H9 (cell line): ENCODE results near the gene RABGAP1L. TPM values are rescaled to one million over a fixed set of nuclear protein-coding genes. Genes with fewer than 3 reads are reported as not detected.
A peak's percentile ranks its signal among the peaks of the same experiment; 100 is the strongest.

Experiments used
- DNase-seq: peaks from one replicate; pipeline ENCODE4 v3.0.0-alpha.2; 2017
- H2AFZ ChIP-seq: one replicate; pipeline ENCODE4 v1.6.1; 2013; ENCODE audit warnings: mild to moderate bottlenecking, low read length, control low read depth, moderate library complexity
- H2AK5ac ChIP-seq: 2 replicates; pipeline ENCODE4 v1.6.1; 2013; ENCODE audit warnings: low read length, control low read depth, mixed read lengths; ENCODE audit not compliant: insufficient read length
- H2BK120ac ChIP-seq: one replicate; pipeline ENCODE4 v1.6.1; 2013; ENCODE audit warnings: low read depth, mild to moderate bottlenecking, low read length, control low read depth, inconsistent platforms; ENCODE audit not compliant: poor library complexity, severe bottlenecking
- H2BK12ac ChIP-seq: 2 replicates; pipeline ENCODE4 v1.6.1; 2013; ENCODE audit warnings: low read length, control low read depth, mixed read lengths, low read depth; ENCODE audit not compliant: insufficient read length
- H2BK15ac ChIP-seq: 2 replicates; pipeline ENCODE4 v1.6.1; 2013; ENCODE audit warnings: low read depth, low read length, control low read depth
- H2BK20ac ChIP-seq: one replicate; pipeline ENCODE4 v1.6.1; 2013; ENCODE audit warnings: low read depth, mild to moderate bottlenecking, low read length, control low read depth, inconsistent platforms; ENCODE audit not compliant: poor library complexity, severe bottlenecking
- H2BK5ac ChIP-seq: 2 replicates; pipeline ENCODE4 v1.6.1; 2013; ENCODE audit warnings: low read length, control low read depth, mixed read lengths; ENCODE audit not compliant: insufficient read length
- H3K14ac ChIP-seq: 2 replicates; pipeline ENCODE4 v1.6.1; 2013; ENCODE audit warnings: low read length, control low read depth; ENCODE audit not compliant: insufficient read depth
- H3K18ac ChIP-seq: 2 replicates; pipeline ENCODE4 v1.6.1; 2013; ENCODE audit warnings: low read depth, mild to moderate bottlenecking, mixed read lengths, low read length, control low read depth; ENCODE audit not compliant: insufficient read length
- H3K23ac ChIP-seq: 2 replicates; pipeline ENCODE4 v1.6.1; 2013; ENCODE audit warnings: low read length, control low read depth, mixed read lengths, low read depth; ENCODE audit not compliant: insufficient read length
- H3K23me2 ChIP-seq: 2 replicates; pipeline ENCODE4 v1.6.1; 2013; ENCODE audit warnings: low read depth, mild to moderate bottlenecking, mixed read lengths, low read length, control low read depth; ENCODE audit not compliant: insufficient read length, poor library complexity, severe bottlenecking
- H3K27ac ChIP-seq: 2 replicates; pipeline ENCODE4 v1.5.1; 2013; ENCODE audit warnings: low read length, control low read depth, mixed read lengths, low read depth; ENCODE audit not compliant: insufficient read length
- H3K27me3 ChIP-seq: 2 replicates; pipeline ENCODE4 v1.6.1; 2013; ENCODE audit warnings: low read length, control low read depth, inconsistent platforms; ENCODE audit not compliant: insufficient read depth
- H3K4ac ChIP-seq: 2 replicates; pipeline ENCODE4 v1.6.1; 2013; ENCODE audit warnings: low read depth, mild to moderate bottlenecking, control low read depth, inconsistent platforms, low read length, moderate library complexity
- H3K4me1 ChIP-seq: 2 replicates; pipeline ENCODE4 v1.6.1; 2013; ENCODE audit warnings: low read length, control low read depth, inconsistent platforms; ENCODE audit not compliant: insufficient read depth
- H3K4me2 ChIP-seq: 2 replicates; pipeline ENCODE4 v1.6.1; 2013; ENCODE audit warnings: low read length, control low read depth, mixed read lengths; ENCODE audit not compliant: insufficient read length, insufficient read depth
- H3K56ac ChIP-seq: 2 replicates; pipeline ENCODE4 v1.6.1; 2013; ENCODE audit warnings: low read depth, mild to moderate bottlenecking, mixed read lengths, low read length, control low read depth; ENCODE audit not compliant: insufficient read length
- H3K79me1 ChIP-seq: 2 replicates; pipeline ENCODE4 v1.6.1; 2013; ENCODE audit warnings: low read depth, mild to moderate bottlenecking, moderate library complexity, low read length, control low read depth, inconsistent platforms; ENCODE audit not compliant: insufficient read depth, poor library complexity, severe bottlenecking
- H3K79me2 ChIP-seq: 2 replicates; pipeline ENCODE4 v1.6.1; 2013; ENCODE audit warnings: low read length, control low read depth, inconsistent platforms; ENCODE audit not compliant: insufficient read depth
- H3K9ac ChIP-seq: 2 replicates; pipeline ENCODE4 v1.6.1; 2013; ENCODE audit warnings: low read length, control low read depth, mixed read lengths; ENCODE audit not compliant: insufficient read length; ENCODE audit errors: extremely low read depth
- H3K9me3 ChIP-seq: one replicate; pipeline ENCODE4 v1.6.1; 2013; ENCODE audit warnings: low read depth, low read length, inconsistent platforms; ENCODE audit not compliant: control insufficient read depth
- H3T11ph ChIP-seq: one replicate; pipeline ENCODE4 v1.6.1; 2013; ENCODE audit warnings: mild to moderate bottlenecking, low read length, control low read depth, inconsistent platforms
- H4K20me1 ChIP-seq: one replicate; pipeline ENCODE4 v1.6.1; 2013; ENCODE audit not compliant: control insufficient read depth, insufficient read length, insufficient read depth
- H4K5ac ChIP-seq: 2 replicates; pipeline ENCODE4 v1.6.1; 2013; ENCODE audit warnings: low read depth, mild to moderate bottlenecking, mixed read lengths, low read length, control low read depth; ENCODE audit not compliant: insufficient read length
- H4K8ac ChIP-seq: replicated peaks from 2 replicates; pipeline ENCODE4 v1.6.1; 2013; ENCODE audit warnings: low read length, control low read depth, mixed read lengths, low read depth; ENCODE audit not compliant: insufficient read length
- H4K91ac ChIP-seq: 2 replicates; pipeline ENCODE4 v1.6.1; 2013; ENCODE audit warnings: low read depth, mild to moderate bottlenecking, moderate library complexity, mixed read lengths, low read length, control low read depth; ENCODE audit not compliant: insufficient read length
- H3K27ac Mint-ChIP-seq, 3 experiments: 2 replicates in 2 of 3; 3 replicates in 1 of 3; pipeline ENCODE4 v1.8.0; 2020 to 2021; ENCODE audit warnings: mixed read lengths in 3 of 3, mild to moderate bottlenecking in 1 of 3, moderate library complexity in 1 of 3
- H3K27me3 Mint-ChIP-seq: 2 replicates; pipeline ENCODE4 v1.8.0; 2021; ENCODE audit warnings: low read depth, mild to moderate bottlenecking, moderate library complexity, mixed read lengths
- H3K36me3 Mint-ChIP-seq, 3 experiments: 2 replicates in 2 of 3; 3 replicates in 1 of 3; pipeline ENCODE4 v1.8.0; 2020 to 2021; ENCODE audit warnings: low read depth in 3 of 3, mixed read lengths in 3 of 3; ENCODE audit not compliant: insufficient read depth in 1 of 3
- H3K4me1 Mint-ChIP-seq, 2 experiments: 2 replicates each; pipeline ENCODE4 v1.8.0; 2020; ENCODE audit warnings: mixed read lengths in 2 of 2
- H3K4me3 Mint-ChIP-seq, 2 experiments: 2 replicates in 1 of 2; 3 replicates in 1 of 2; pipeline ENCODE4 v1.8.0; 2020 to 2021; ENCODE audit warnings: mild to moderate bottlenecking in 2 of 2, mixed read lengths in 2 of 2, moderate library complexity in 1 of 2
- H3K9me3 Mint-ChIP-seq, 2 experiments: 2 replicates in 1 of 2; 3 replicates in 1 of 2; pipeline ENCODE4 v1.8.0; 2020; ENCODE audit warnings: mild to moderate bottlenecking in 2 of 2, mixed read lengths in 2 of 2, moderate library complexity in 1 of 2
- CTCF ChIP-seq: fragments of 200-600 bp; sonication (generic); conservative IDR thresholded peaks from 3 replicates; pipeline ENCODE4 v1.8.0; 2021; ENCODE audit warnings: antibody characterized with exemption, mild to moderate bottlenecking
- WGBS: extraction: QIAGEN DNeasy Blood & Tissue Kit; methylation state at CpG from one replicate; pipeline ENCODE4 v1.1.7; 2013; ENCODE audit warnings: missing lambda C conversion rate, low lambda C conversion rate, mixed read lengths; ENCODE audit not compliant: insufficient read length; ENCODE audit errors: extremely low coverage; 5-methylcytosine and 5-hydroxymethylcytosine counted together
- total RNA-seq: library from RNA; stranded (reverse); gene quantifications from 2 replicates; pipeline ENCODE4 v1.2.1, GENCODE V29; 2021

RABGAP1L gene
- total RNA-seq, 1 experiment from 2014 or later, result 147 TPM

- no peaks in the 10 kb centered on the region for H3K9me3 Mint-ChIP-seq
- no peaks in the 10 kb centered on the region for H3K23me2 ChIP-seq
- no peak overlapping the region for H3K4ac ChIP-seq
- H3K79me2 ChIP-seq, result no peaks in the 10 kb centered on the region
- no peaks in the 10 kb centered on the region for H3K79me1 ChIP-seq
- H2BK5ac ChIP-seq, result no peak overlapping the region
- no peak overlapping the region for H2BK12ac ChIP-seq
- H2AK5ac ChIP-seq, result no peak overlapping the region
- H3K9me3 ChIP-seq, result no peaks in the 10 kb centered on the region
- no peaks in the 10 kb centered on the region for H3K4me1 ChIP-seq
- H3T11ph ChIP-seq, result no peak overlapping the region
- no peak overlapping the region for H3K56ac ChIP-seq
- no peak overlapping the region for H3K27ac ChIP-seq
- H3K4me3 Mint-ChIP-seq, result no peak overlapping the region
- no peak overlapping the region for H3K23ac ChIP-seq
- no peaks in the 10 kb centered on the region for H3K27me3 Mint-ChIP-seq
- H4K8ac ChIP-seq, result no peak overlapping the region
- peak overlapping the region in 2 of 3 experiments; percentile 41 to 49; a peak in 2 of 7 replicates for H3K27ac Mint-ChIP-seq
- WGBS, result no CpG with 5 or more reads among the region's 5 CpGs
- no peak overlapping the region; the same call in 1 of the 2 replicates for H3K14ac ChIP-seq
- H3K27me3 ChIP-seq, result no peaks in the 10 kb centered on the region
- H3K36me3 Mint-ChIP-seq, result no peaks in the 10 kb centered on the region
- H2AFZ ChIP-seq, result no peak overlapping the region
- H2BK15ac ChIP-seq, result no peak overlapping the region
- no peak for TF ChIP-seq CTCF
- no peak overlapping the region for H3K4me2 ChIP-seq
- H2BK120ac ChIP-seq, result no peak overlapping the region
- no peak overlapping the region for H4K91ac ChIP-seq
- H3K18ac ChIP-seq, result no peak overlapping the region
- peaks cover 14 to 20% of the 10 kb centered on the region in 2 experiments for H3K4me1 Mint-ChIP-seq
- no peak overlapping the region for H2BK20ac ChIP-seq
- no peak overlapping the region for H3K9ac ChIP-seq
- DNase-seq, result no peak
- H4K20me1 ChIP-seq, result no peaks in the 10 kb centered on the region
- no peak overlapping the region for H4K5ac ChIP-seq
These were observed 536.9 kb downstream of the RABGAP1L start for GRCh38 chr1:174696026-174696821.
